GM19023 (cell line): ENCODE measurements around the gene RNPEPL1.
"Not testable (repeated sequence)": the region's sequence is repeated elsewhere in the genome, so short reads cannot be mapped to it uniquely, and the experiment has no call there.

Source experiments
- ATAC-seq: cut with Tn5 transposase; IDR thresholded peaks from one replicate; pipeline ENCODE4 v1.9.1; 2021; ENCODE audit warnings: mild to moderate bottlenecking, moderate library complexity; ENCODE audit not compliant: unreplicated experiment

The RNPEPL1 gene

DNA sequence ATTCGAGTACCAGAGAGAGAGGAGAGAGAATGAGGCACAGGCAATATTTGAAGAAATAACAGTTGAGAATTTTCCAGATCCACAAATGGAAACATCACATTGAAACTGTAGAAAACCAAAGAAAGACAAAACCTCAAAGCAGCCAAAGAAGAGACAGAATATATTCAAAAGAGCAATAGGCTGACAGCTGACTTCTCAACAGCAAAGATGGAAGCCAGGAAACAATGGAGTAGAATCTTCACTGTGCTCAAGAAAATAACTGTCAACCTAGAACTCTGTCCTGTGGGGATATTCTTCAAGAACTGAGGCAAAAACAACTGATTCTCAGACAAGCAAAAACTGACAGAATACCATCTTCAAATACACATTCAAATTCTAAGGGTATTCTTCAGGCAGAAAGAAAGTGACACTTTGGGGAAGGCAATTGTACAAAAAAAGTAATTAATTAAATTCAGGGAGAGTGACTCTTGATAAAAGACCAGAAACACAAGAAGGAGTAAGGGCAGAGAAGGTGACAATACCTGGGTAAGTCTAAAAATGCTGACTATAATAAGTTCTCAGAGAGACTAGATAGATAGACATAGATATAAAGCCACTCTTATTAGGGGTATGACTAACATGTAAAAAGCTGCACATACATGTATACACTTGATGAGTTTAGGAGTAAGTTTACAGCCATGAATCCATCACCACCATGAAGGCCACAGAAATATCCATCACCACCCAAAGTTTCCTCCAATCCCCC, 36.1 kb upstream of the RNPEPL1 start:
- no peak for ATAC-seq

DNA sequence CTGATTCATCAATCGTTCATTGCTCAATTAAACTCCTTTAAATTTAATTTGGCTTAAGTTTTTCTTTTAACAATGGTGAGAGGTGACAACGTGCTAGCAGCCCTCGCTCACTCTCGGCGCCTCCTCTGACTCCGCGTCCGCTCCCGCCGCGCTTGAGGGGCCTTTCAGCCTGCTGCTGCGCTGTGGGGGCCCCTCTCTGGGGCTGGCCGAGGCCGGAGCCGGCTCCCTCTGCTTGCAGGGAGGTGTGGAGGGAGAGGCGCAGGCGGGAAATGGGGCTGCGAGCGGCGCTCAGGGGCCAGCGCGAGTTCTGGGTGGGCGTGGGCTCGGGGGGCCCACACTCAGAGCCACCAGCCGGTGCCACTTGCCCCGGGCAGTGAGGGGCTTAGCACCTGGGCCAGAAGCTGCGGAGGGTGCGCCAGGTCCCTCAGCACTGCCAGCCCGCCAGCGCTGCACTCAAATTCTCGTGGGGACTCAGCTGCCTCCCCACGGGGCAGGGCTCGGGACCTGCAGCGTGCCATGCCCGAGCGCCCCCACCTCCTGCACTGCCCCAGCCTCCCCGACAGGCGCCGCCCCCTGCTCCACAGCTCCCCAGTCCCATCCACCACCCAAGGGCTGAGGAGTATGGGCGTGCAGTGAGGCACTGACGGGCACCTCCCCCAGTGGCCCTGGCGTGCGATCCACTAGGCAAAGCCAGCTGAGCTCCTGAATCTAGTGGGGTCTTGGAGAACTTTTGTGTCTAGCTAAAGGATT, 30.1 kb upstream of the RNPEPL1 start:
- no peak for ATAC-seq

DNA sequence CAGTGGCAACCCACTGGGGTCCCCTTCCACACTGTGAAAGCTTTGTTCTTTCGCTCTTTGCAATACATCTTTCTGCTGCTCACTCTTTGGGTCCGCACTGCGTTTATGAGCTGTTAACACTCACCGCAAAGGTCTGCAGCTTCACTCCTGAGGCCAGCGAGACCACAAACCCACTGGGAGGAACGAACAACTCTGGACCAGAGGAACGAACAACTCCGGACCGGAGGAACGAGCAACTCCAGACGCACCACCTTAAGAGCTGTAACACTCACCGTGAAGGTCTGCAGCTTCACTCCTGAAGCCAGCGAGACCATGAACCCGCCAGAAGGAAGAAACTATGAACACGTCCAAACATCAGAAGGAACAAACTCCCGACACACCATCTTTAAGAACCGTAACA, 29.2 kb upstream of the RNPEPL1 start:
- ATAC-seq = not testable (repeated sequence)

DNA sequence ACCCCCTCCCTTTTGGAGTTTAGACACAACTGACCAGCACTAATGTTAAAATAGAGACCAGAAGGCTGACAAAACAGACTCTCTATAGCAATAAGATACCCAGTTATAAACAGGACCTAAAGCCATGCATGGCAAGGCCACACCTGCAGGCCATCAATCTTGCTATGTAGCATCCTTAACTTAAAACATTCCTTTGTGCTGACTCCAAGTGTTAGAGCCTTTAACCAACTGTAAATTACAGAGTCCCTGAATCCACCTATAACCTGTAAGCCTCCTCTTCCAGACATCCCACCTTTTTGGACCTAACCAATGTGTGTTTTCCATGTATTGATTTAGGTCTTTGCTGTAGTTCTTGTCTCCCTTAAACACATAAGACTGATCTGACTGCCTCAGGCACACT, 28.4 kb upstream of the RNPEPL1 start:
- no peak for ATAC-seq

DNA sequence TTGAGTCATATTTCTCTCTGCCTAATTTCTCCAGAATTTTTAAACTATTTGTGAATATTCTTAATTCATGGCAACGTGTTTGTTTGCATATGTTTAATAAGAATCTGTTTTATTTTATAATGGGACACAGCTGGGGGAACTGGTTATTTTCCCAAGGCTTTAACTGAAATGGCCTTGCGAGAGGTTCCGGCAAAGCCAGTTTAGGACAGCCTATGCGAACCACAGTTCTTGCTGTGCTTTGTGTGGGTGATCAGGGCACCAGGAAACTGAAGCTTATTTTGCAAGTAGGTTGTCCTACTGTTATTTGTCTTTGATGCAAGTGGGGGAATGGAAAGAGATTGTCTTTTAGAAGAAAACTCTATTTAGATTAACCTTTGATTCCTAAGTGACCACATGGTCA, 17.0 kb upstream of the RNPEPL1 start:
- ATAC-seq = no peak

DNA sequence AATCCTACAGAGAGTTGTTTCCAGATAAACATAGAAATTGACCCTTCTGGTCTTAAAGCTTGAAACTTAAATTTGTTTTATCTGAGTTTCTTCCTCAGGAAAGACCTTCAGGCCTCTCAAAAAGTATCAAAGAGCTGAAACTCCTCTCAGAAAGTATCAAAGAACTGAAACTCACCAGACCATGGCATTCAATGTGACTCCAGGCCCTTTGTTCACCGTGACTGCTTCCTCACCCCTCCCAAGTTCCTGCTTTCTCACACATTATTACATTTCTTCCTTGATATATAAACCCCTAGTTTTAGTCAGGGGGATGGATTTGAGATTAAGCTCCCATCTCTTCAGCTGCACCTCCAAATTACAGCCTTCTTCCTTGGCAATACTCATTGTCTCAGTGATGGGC, 16.5 kb upstream of the RNPEPL1 start:
- ATAC-seq = no peak

DNA sequence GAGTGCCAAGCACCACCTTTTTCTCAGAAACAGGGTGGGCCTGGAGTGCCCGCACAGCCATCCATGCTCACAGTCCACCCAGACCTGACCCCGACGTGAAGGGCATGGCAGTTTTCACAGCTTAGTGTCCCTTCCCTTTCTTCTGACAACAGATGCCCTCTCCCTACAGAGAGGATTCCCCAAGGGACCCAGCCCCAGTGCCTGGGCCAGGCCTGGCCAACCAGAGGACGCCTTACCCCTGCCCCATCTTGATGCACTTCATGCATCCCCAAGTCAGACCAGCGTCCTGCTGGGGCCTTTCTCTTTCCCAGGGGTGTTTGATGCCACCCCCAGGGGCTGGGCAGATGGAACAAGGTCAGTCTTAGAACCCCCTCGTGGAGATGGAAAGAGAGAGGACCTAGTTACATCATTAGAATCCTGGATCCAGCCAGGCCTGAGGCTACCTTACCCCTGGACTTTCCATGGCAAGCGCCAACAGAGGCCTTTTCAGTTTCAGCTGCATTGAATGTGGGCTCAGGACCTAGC, 14.3 kb upstream of the RNPEPL1 start:
- no peak for ATAC-seq

DNA sequence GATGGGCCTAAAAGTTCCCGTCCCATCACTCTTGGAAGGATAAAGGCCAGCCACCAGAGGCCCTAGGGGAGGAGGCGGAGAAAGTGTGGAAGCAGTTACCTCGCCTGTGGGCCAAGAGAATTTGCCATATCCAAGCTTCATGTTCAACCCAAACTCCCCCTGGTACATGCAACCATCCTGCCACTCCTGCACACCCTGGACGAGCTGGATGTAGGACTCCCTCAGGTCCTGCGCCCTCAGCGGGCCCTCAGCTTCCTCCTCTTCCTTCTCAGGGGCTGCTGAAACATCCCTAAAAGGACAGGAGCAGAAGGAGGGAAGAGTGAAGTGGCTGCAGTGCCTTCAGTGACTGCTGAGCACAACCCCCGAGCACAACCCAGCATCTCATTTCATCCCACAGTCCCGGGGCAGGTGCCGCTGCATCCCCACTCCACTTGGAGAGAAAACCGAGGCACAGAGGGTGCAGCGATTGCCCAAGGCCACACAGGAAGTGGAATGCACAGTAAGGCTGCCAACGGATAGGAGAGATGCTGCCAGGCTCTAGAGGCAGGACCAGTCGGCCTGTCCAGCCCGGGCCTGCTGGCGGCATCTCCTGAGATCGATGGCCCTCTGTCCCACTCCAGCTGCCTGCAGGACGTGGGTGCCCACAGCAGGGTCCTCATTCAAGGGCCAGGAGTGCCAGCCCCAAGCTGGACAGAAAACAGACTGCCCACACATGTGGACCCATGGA, 13.4 kb upstream of the RNPEPL1 start:
- ATAC-seq = no peak

DNA sequence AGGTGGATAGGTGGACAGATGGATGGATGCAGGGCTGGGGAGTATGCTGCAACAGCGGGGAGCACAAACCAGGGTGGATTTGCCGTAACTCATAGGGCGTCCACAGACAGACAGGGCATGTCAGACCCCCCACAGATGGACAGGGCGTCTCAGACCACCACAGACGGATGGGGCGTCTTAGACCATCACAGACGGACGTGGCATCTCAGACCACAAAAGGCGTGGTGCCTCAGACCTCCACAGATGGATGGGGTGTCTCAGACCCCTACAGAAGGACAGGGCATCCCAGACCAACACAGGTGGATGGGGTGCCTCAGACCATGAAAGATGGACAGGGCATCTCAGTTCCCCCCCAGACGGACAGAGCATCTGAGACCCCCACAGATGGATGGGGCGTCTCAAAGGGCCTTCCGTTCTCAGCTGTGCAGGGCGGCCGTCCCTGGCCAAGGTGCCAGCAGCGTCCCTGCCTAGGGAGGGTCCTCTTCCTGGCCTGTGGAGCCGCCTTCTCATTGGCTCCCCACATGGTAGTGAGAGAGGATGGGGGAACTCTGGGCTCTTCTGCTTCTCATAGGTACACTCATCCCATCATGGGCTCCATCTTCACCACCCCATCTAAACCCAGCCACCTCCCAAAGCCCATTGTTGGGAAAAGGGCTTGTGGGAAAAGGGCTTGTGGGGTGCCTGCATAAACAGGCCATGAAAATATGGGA, 12.6 kb upstream of the RNPEPL1 start:
- no peak for ATAC-seq

DNA sequence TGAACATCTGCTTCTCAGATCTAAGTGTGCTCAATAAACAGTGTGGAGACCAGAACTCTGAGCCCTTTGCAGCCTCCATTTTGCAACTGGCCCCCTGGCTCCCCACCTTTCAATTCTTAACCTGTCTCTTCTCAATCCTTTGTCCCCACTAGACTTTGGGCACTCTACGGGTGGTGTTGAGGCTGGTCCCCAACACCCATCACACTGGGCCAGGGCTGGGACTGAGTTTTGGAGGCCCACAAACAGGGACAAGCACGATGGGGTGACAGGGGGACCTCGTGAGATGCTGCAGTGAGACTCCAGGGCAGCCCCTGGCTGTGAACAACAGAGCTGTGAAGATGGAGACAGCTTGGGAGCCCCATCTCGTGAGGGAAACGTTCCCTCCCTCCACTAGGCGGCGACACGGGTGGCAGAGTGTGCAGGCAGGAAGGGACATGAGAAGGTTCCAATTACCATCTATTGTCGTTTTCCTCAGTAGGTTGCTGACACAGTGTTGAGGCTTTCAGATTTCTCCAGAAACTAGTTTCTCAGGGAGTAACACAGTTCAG, 11.7 kb upstream of the RNPEPL1 start:
- ATAC-seq = no peak

DNA sequence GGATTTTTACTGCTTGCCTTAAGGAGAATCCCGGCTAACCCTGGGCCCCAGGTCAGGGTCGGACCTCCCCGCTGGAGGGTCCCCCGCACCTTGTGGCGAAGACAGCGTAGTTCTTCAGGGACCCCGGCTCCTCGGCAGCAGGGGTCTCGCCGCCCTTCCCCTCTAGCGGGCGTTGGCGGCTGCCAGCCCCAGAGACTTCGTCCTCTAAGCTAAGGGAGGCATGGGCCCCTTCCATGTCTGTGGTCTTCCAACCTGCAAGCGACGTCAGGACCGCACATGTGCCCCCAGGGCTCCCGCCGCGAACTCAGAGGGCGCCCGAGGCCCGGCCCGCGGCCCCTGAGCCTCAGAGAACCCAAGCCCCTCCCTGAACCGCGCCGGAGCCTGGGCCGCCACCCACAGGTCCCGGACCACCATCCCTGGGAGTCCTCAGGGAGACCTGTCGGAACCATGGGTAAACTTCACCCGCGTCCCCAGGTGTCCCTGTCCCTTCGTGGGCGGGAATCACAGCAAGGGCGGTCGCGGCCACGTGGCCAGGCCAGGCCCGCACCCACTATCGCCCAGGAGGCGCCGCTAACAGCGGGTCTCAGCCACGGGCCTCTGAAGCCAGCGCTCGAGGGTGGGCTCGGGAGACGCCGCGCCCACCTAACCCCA, 11.1 kb upstream of the RNPEPL1 start:
- ATAC-seq = no peak

DNA sequence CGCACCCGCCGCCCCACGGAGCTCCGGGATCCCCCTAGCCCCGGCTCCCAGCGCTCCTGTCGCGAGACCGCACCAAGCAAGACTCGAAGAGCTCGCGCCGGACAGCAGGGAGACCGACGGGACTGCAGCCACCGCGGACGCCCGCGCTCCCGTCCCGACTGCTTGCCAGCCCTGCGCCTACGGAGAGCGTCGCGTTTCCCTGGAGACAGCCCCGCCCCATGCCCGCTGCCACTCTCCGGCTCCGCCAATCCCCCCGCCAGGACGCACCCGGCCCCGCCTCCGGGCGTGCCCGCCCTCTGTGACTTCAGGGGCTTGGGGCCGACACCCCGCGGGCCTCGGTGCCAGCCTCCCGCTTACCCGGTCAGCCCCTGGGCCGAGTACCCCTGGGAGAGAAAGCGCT, 10.5 kb upstream of the RNPEPL1 start, which contains the start of gene ANKMY1:
TSS of gene ANKMY1 (minus strand) at position 181 of the 400 bp plus-strand sequence. CDS start 653 bp downstream, outside the sequence.
- no peak for ATAC-seq

DNA sequence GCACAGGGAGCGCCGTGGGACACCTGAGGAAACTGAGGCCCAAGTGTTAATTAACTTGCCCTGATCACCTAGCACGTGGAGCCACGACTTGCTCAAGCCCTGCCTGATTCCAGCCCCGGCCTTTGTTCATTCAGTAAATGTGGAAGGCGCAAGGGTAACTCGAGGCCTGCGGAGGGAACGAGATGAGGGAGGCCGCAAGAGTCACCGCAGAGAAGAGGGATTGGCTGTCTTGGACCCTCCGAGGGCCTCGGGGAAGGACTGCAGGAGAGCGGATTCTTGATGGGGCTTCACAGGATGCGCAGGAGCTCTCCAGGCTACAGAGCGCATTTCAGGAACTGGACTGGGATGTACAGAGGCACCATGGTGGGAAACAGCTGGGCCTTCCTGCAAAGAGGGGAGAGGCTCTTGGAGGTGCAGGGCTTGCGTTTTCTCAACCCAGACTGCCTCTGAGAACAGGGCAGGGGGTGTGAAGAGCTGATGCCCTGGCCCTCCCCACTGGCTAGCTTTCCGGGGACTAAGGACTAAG, 10.0 kb upstream of the RNPEPL1 start:
- ATAC-seq = no peak

DNA sequence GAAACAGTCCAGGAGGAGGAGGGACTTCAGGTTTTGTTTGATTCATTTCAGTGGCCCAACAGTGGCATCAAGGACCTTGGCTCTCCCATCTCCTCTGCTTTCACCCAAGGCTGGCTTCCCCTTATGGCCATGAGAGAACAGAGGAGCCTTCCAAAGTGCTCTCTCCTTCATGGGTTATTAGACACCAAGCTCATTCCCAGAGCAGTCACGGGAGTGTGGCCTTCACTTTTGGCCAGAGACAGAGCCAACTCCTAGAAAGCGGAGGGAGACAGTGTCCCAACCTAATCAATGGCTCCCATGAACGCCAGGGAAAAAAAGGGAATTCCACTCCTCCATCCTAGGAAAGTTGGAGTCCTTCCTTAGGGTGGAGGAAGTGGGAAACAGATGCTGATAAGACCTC, 9.0 kb upstream of the RNPEPL1 start:
- ATAC-seq = no peak

DNA sequence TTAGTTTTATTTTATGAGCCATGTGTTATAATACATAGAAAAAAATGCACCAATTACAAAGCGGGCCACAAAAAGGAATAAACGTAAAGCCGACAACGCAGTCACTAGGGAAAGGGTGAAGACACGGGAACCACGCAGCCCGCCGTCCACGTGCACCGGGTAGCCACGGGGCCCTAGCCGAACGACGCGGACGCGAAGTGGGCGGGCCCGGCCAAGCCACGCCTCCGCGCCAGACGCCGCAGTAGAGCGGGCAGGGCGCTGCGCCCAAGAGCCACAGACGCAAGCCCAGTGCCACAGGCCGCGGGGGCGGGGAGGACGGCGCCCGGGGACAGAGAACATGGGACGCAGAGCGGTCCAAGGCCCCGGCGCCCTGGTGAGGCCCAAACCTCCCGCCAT, 8.2 kb upstream of the RNPEPL1 start, which contains the start of gene DUSP28:
TSS of gene DUSP28 (plus strand) at position 274 of the 396 bp plus-strand sequence. CDS start 328 bp downstream, outside the sequence.
- peak; percentile 54 for ATAC-seq

DNA sequence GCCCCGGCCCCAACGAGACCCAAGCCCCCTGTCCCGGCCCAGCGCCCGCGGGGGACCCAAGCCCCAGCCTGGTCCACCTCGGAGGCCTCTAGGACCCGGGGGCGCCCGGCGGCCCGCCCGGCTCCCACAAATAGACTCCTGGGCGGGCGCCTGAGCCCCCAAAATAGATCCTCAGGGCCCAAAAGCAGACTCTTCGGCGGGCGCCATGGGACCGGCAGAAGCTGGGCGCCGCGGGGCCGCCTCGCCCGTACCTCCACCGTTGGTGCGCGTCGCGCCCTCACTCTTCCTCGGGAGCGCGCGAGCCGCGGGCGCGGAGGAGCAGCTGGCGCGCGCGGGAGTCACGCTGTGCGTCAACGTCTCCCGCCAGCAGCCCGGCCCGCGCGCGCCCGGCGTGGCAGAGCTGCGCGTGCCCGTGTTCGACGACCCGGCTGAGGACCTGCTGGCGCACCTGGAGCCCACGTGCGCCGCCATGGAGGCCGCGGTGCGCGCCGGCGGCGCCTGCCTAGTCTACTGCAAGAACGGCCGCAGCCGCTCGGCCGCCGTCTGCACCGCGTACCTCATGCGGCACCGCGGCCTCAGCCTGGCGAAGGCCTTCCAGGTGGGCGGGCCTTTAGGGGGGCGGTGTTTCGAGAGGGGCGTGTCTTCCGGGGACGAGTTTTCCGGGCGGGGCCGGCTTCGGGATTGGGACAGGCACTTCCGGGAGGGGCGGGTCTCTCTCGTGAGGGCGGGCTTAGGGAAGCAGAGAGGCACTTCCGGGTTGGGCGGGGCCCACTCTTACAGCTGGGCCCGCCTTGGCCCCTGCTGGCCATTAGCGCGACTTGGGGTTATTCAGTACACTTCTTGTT, 7.6 kb upstream of the RNPEPL1 start:
- ATAC-seq = peak; percentile 62

DNA sequence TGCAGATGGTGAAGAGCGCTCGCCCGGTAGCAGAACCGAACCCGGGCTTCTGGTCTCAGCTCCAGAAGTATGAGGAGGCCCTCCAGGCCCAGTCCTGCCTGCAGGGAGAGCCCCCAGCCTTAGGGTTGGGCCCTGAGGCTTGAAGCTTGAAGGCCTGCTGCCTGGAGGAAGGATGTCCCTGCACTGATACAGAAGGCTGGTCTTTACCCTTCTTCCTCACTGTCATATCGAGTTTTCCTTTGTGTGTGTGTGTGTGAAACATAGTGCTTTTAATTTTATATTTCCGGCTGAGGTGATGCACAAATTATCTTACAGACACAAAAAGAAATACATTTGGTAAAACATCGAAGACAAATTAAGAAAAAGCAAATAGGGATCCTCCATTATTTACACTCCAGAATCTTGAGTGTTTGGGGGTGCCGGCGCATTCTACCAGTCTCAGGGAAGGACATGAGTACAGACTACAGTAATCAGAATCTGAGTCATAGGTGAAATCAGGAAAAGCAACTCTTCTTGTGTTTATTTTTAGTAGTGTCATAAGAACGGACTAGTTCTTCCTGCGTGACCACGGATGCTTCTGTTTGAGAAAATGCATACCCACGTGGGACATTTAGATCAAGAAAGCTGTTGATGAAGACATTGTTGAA, 6.8 kb upstream of the RNPEPL1 start:
- ATAC-seq = peak; percentile 0

DNA sequence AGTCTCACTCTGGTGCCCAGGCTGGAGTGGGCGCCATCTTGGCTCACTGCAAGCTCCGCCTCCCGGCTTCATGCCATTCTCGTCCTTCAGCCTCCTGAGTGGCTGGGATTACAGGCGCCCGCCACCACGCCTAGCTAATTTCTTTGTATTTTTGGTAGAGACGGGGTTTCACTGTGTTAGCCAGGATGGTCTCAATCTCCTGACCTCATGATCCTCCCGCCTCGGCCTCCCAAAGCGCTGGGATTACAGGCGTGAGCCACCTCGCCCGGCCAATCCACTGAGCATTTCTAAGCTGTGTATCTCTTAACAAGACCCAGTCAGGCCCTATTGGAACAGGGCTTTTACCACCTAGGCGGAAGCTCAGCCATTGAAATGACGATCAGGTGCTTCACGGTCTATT, 5.1 kb upstream of the RNPEPL1 start:
- not testable (repeated sequence) for ATAC-seq
